WERI-Rb-1 (cell line): ENCODE results near the gene RIIAD1.

Source experiments
- DNase-seq: peaks from one replicate; pipeline ENCODE4 v3.0.0-alpha.2; 2020
- H3K27ac ChIP-seq: fragments of 250-450 bp; sonication (Bioruptor Pico); 2 replicates; pipeline ENCODE4 v1.5.1; 2020; ENCODE audit warnings: mild to moderate bottlenecking, moderate library complexity
- H3K27me3 ChIP-seq: fragments of 250-450 bp; sonication (Bioruptor Pico); 2 replicates; pipeline ENCODE4 v1.5.1; 2021; ENCODE audit warnings: mild to moderate bottlenecking, low read depth, moderate library complexity; ENCODE audit not compliant: insufficient read depth, severe bottlenecking
- H3K36me3 ChIP-seq: fragments of 250-450 bp; sonication (Bioruptor Pico); 2 replicates; pipeline ENCODE4 v1.5.1; 2020; ENCODE audit warnings: mild to moderate bottlenecking, moderate library complexity
- H3K4me3 ChIP-seq: 2 replicates; pipeline ENCODE4 v1.5.1; 2011; ENCODE audit warnings: low read depth, mild to moderate bottlenecking, control low read depth, low read length
- H3K9me3 ChIP-seq: fragments of 250-450 bp; sonication (Bioruptor Pico); 2 replicates; pipeline ENCODE4 v1.5.1; 2021; ENCODE audit warnings: mild to moderate bottlenecking, moderate library complexity; ENCODE audit not compliant: severe bottlenecking
- TF ChIP-seq, protein P1 (sequence below): IDR thresholded peaks from 2 replicates; pipeline ENCODE4 v1.5.1; 2011; ENCODE audit warnings: low read depth, mild to moderate bottlenecking, control low read depth, inconsistent platforms, low read length

Gene RIIAD1

DNA sequence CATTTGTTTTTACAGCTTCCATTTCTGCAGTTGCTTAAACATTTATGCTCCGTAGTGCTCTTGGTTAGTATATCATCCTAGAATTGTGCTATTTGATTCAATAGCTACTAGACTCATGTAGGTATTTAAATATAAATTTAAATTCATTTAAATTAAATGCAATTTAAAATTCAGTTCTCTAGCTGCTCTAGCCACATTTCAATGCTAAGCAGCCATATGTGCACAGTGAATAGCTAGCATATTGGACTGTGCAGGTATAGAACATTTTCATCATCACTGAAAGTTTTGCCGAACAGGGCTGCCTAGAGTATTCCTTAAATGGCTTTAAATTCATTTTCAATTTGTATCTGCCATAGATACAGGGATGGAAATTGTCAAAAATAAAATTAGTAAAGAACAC, 37.2 kb upstream of the RIIAD1 start:
- Histone ChIP-seq H3K27me3 (no peaks in the 10 kb centered on the region), H3K27ac (no peak overlapping the region), H3K4me3 (no peak overlapping the region), H3K9me3 (no peaks in the 10 kb centered on the region), H3K36me3 (peaks cover 57% of the 10 kb centered on the region)
- TF ChIP-seq, protein P1, sequence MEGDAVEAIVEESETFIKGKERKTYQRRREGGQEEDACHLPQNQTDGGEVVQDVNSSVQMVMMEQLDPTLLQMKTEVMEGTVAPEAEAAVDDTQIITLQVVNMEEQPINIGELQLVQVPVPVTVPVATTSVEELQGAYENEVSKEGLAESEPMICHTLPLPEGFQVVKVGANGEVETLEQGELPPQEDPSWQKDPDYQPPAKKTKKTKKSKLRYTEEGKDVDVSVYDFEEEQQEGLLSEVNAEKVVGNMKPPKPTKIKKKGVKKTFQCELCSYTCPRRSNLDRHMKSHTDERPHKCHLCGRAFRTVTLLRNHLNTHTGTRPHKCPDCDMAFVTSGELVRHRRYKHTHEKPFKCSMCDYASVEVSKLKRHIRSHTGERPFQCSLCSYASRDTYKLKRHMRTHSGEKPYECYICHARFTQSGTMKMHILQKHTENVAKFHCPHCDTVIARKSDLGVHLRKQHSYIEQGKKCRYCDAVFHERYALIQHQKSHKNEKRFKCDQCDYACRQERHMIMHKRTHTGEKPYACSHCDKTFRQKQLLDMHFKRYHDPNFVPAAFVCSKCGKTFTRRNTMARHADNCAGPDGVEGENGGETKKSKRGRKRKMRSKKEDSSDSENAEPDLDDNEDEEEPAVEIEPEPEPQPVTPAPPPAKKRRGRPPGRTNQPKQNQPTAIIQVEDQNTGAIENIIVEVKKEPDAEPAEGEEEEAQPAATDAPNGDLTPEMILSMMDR = no peak
- DNase-seq = no peak

DNA sequence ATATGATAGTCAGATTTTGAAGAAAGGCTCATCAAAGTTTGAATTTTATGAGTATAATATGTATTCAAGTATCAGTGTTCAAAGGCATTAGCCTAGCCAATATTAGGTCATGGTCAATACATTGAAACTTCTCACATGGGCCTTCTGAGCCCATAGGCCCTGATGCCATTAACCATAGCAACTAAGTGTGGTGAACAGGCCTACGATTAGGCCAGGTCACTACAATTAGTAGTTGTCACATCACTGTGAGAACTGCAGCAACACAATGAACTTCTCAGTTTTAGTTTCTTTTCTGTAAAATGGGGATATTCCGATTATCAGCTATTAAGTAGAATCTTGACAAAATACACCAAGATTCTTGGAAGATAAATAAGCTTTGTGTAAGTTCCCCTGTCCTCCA, 34.8 kb upstream of the RIIAD1 start:
- Histone ChIP-seq H3K27ac (no peak overlapping the region), H3K9me3 (no peaks in the 10 kb centered on the region)

DNA sequence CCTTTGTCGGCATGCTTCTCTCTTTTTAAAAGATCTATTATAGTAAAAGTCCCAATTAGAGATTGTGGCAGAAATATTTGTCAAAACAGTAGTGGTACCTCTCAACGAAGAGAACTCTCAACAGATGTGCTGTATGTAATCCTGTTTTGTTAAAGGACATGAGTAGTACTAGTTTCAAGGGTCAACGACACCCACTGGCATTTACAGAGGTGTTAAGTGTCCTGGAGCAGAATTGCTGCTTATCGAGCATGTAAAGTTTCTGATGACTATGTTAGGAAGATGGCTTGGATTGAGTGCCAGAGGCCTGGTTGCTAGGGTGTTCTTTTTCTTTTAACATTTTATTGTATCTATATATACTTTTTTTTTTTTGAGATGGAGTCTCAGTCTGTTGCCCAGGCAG, 31.8 kb upstream of the RIIAD1 start:
- H3K4me3 ChIP-seq = no peak overlapping the region
- TF ChIP-seq, protein P1 = no peak
- H3K27ac ChIP-seq = no peak overlapping the region
- no peaks in the 10 kb centered on the region for H3K9me3 ChIP-seq
- H3K36me3 ChIP-seq = peaks cover 56% of the 10 kb centered on the region
- no peaks in the 10 kb centered on the region for H3K27me3 ChIP-seq
- DNase-seq = no peak

More for the DNA sequence above, 34.8 kb upstream of the RIIAD1 start:
- no peaks in the 10 kb centered on the region for H3K27me3 ChIP-seq
- H3K36me3 ChIP-seq = peaks cover 52% of the 10 kb centered on the region
- TF ChIP-seq, protein P1 = no peak
- no peak for DNase-seq
- no peak overlapping the region for H3K4me3 ChIP-seq

DNA sequence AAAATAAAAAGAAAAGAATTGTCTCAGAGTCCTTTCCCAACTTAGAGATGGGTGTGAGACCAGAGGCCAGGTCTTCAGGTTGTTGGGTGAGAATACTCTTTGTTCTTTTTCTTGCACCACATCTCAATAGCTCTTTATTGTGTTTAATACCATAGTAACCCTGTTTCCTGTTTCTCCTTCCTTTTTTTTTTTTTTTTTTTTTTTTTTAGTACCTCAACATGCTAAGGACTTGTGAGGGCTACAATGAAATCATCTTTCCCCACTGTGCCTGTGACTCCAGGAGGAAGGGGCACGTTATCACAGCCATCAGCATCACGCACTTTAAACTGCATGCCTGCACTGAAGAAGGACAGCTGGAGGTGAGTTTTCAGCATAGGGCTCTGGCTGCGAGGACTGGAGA, 29.1 kb upstream of the RIIAD1 start:
- DNase-seq = no peak
- H3K27ac ChIP-seq = no peak overlapping the region
- no peak overlapping the region for H3K4me3 ChIP-seq
- TF ChIP-seq, protein P1 = no peak
- peaks cover 49% of the 10 kb centered on the region for H3K36me3 ChIP-seq
- no peaks in the 10 kb centered on the region for H3K27me3 ChIP-seq
- H3K9me3 ChIP-seq = no peaks in the 10 kb centered on the region

DNA sequence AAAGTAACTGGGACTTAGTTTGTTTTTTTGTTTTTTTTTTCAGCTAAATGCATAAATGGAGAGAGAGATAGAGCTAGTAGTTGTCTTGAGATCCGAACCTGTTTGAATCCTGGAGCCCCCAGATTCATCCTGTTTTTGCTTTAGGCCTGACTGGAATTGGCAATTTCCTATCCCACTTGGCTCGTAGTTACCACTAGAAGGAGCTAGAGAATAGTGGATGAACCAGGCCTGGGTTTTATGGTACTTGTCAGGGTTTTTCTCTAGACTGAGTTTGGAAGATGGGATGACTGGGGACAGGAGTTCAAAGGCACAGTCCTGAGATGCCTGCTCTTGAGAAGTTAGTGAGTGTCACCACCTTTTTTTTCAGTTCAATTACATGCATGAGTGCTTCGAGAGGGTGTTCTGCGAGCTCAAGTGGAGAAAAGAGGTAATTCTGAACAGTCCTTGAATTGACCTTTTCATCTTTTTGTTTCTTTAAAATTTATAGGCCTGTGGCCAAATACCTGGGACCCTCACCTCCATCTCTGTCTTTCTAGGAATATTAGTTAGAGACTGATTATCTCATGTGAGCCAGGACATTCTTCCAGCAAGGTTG, 28.2 kb upstream of the RIIAD1 start:
- Histone ChIP-seq H3K4me3 (no peak overlapping the region), H3K9me3 (no peaks in the 10 kb centered on the region), H3K27me3 (no peaks in the 10 kb centered on the region), H3K36me3 (peaks cover 56% of the 10 kb centered on the region), H3K27ac (no peak overlapping the region)
- DNase-seq = peak; percentile 60
- TF ChIP-seq, protein P1 = peak; percentile 97

DNA sequence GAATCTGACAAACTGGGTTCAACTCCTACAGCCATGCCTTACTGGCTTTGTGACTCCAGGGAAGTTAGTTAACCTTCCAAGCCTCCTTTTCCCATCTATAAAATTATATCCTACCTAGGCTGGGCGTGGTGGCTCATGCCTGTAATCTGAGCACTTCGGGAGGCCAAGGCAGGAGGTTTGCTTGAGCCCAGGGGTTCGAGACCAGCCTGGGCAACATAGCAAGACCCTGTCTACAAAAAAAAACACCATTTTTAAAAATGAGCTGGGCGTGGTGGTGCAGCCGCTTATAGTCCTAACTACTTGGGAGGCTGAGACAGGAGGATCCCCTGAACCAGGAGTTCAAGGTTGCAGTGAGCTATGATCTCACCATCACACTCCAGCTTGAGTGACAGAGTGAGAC, 19.8 kb upstream of the RIIAD1 start:
- no peak overlapping the region for H3K27ac ChIP-seq
- TF ChIP-seq, protein P1 = no peak
- no peak overlapping the region for H3K4me3 ChIP-seq
- peaks cover 95% of the 10 kb centered on the region for H3K36me3 ChIP-seq
- H3K27me3 ChIP-seq = no peaks in the 10 kb centered on the region
- no peak for DNase-seq
- H3K9me3 ChIP-seq = no peaks in the 10 kb centered on the region
